ENCODE results near the gene RAVER2.

Gene RAVER2

GRCh38 chr1:64842224-64842623, 97.3 kb downstream of the RAVER2 start:
- H3K4me3 ChIP-seq (replicated peaks; ENCODE audit: insufficient read depth, low read length), result no peak overlapping the region
- DNase-seq (ENCODE audit: low read depth in 1 of 2, low spot score in 1 of 2), result no peak
- H3K27ac ChIP-seq (replicated peaks), result no peak overlapping the region
- H3K27me3 ChIP-seq (ENCODE audit: insufficient read depth, poor library complexity, severe bottlenecking), result no peaks in the 10 kb centered on the region
- TF ChIP-seq SPI1 (IDR thresholded peaks at IDR 0.05; ENCODE audit: borderline replicate concordance, low read depth) (no peak), GABPA (IDR thresholded peaks at IDR 0.05; ENCODE audit: low read depth) (no peak), CTCF (IDR thresholded peaks at IDR 0.05; ENCODE audit: insufficient read depth, low read length) (no peak), POLR2AphosphoS5 (IDR thresholded peaks at IDR 0.05; ENCODE audit: low read depth) (no peak)
- TF ChIP-seq, protein P1, sequence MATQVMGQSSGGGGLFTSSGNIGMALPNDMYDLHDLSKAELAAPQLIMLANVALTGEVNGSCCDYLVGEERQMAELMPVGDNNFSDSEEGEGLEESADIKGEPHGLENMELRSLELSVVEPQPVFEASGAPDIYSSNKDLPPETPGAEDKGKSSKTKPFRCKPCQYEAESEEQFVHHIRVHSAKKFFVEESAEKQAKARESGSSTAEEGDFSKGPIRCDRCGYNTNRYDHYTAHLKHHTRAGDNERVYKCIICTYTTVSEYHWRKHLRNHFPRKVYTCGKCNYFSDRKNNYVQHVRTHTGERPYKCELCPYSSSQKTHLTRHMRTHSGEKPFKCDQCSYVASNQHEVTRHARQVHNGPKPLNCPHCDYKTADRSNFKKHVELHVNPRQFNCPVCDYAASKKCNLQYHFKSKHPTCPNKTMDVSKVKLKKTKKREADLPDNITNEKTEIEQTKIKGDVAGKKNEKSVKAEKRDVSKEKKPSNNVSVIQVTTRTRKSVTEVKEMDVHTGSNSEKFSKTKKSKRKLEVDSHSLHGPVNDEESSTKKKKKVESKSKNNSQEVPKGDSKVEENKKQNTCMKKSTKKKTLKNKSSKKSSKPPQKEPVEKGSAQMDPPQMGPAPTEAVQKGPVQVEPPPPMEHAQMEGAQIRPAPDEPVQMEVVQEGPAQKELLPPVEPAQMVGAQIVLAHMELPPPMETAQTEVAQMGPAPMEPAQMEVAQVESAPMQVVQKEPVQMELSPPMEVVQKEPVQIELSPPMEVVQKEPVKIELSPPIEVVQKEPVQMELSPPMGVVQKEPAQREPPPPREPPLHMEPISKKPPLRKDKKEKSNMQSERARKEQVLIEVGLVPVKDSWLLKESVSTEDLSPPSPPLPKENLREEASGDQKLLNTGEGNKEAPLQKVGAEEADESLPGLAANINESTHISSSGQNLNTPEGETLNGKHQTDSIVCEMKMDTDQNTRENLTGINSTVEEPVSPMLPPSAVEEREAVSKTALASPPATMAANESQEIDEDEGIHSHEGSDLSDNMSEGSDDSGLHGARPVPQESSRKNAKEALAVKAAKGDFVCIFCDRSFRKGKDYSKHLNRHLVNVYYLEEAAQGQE (IDR thresholded peaks at IDR 0.05; ENCODE audit: insufficient replicate concordance, low read depth), result no peak

DNA sequence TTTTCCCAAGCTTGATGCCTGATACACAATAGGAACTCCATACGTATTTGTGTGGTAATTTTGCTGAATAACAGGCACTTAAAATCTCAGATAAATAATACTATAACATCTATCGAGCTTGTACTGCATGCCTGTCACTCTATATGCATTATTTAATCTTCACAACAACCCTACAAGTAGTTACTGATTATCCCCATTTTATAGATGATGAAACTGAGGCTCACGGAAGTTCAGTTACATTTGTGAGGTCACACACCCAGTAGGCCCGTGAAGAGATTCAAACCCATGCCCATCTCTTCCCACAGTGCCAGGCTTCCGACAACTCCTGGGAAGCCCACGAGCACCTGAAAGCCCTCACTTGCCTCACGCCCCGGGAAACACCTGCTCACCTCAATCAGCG, 98.8 kb downstream of the RAVER2 start:
- DNase-seq (ENCODE audit: low read depth in 1 of 2, low spot score in 1 of 2), result no peak
- no peak overlapping the region for H3K27ac ChIP-seq (replicated peaks)
- H3K27me3 ChIP-seq (ENCODE audit: insufficient read depth, poor library complexity, severe bottlenecking), result no peaks in the 10 kb centered on the region
- TF ChIP-seq POLR2AphosphoS5 (IDR thresholded peaks at IDR 0.05; ENCODE audit: low read depth), result no peak
- TF ChIP-seq, protein P1 (IDR thresholded peaks at IDR 0.05; ENCODE audit: insufficient replicate concordance, low read depth), result no peak
- H3K4me3 ChIP-seq (replicated peaks; ENCODE audit: insufficient read depth, low read length), result no peak overlapping the region

- Histone ChIP-seq H3K27me3 (ENCODE audit: insufficient read depth, poor library complexity, severe bottlenecking) (no peaks in the 10 kb centered on the region), H3K4me3 (replicated peaks; ENCODE audit: insufficient read depth, low read length) (no peak overlapping the region), H3K27ac (replicated peaks) (no peak overlapping the region)
- TF ChIP-seq, protein P1 (IDR thresholded peaks at IDR 0.05; ENCODE audit: insufficient replicate concordance, low read depth), result no peak
- TF ChIP-seq POLR2AphosphoS5 (IDR thresholded peaks at IDR 0.05; ENCODE audit: low read depth), result no peak
- no peak for TF ChIP-seq SPI1 (IDR thresholded peaks at IDR 0.05; ENCODE audit: borderline replicate concordance, low read depth)
- no peak for TF ChIP-seq GABPA (IDR thresholded peaks at IDR 0.05; ENCODE audit: low read depth)
- TF ChIP-seq CTCF (IDR thresholded peaks at IDR 0.05; ENCODE audit: insufficient read depth, low read length), result no peak
- no peak for DNase-seq (ENCODE audit: low read depth in 1 of 2, low spot score in 1 of 2)
Measured at GRCh38 chr1:64844175-64844574, 99.3 kb downstream of the RAVER2 start.

GRCh38 chr1:64844609-64845008, 99.7 kb downstream of the RAVER2 start:
- no peak for TF ChIP-seq CTCF (IDR thresholded peaks at IDR 0.05; ENCODE audit: insufficient read depth, low read length)
- TF ChIP-seq, protein P1 (IDR thresholded peaks at IDR 0.05; ENCODE audit: insufficient replicate concordance, low read depth), result no peak
- TF ChIP-seq SPI1 (IDR thresholded peaks at IDR 0.05; ENCODE audit: borderline replicate concordance, low read depth), result no peak
- no peak for TF ChIP-seq GABPA (IDR thresholded peaks at IDR 0.05; ENCODE audit: low read depth)
- TF ChIP-seq POLR2AphosphoS5 (IDR thresholded peaks at IDR 0.05; ENCODE audit: low read depth), result no peak
- Histone ChIP-seq H3K4me3 (replicated peaks; ENCODE audit: insufficient read depth, low read length) (no peak overlapping the region), H3K27me3 (ENCODE audit: insufficient read depth, poor library complexity, severe bottlenecking) (no peaks in the 10 kb centered on the region), H3K27ac (replicated peaks) (no peak overlapping the region)
- DNase-seq (ENCODE audit: low read depth in 1 of 2, low spot score in 1 of 2), result no peak

Data from HL-60 (cell line).